H9 (cell line): Measurements from ENCODE around the gene TMA16. TPM values are rescaled to one million over a fixed set of nuclear protein-coding genes. Genes with fewer than 3 reads are reported as not detected.

Experiments
- DNase-seq: peaks from one replicate; pipeline ENCODE4 v3.0.0-alpha.2; 2017
- H2AFZ ChIP-seq: one replicate; pipeline ENCODE4 v1.6.1; 2013; ENCODE audit warnings: mild to moderate bottlenecking, low read length, control low read depth, moderate library complexity
- H2AK5ac ChIP-seq: 2 replicates; pipeline ENCODE4 v1.6.1; 2013; ENCODE audit warnings: low read length, control low read depth, mixed read lengths; ENCODE audit not compliant: insufficient read length
- H2BK120ac ChIP-seq: one replicate; pipeline ENCODE4 v1.6.1; 2013; ENCODE audit warnings: low read depth, mild to moderate bottlenecking, low read length, control low read depth, inconsistent platforms; ENCODE audit not compliant: poor library complexity, severe bottlenecking
- H2BK12ac ChIP-seq: 2 replicates; pipeline ENCODE4 v1.6.1; 2013; ENCODE audit warnings: low read length, control low read depth, mixed read lengths, low read depth; ENCODE audit not compliant: insufficient read length
- H2BK15ac ChIP-seq: 2 replicates; pipeline ENCODE4 v1.6.1; 2013; ENCODE audit warnings: low read depth, low read length, control low read depth
- H2BK20ac ChIP-seq: one replicate; pipeline ENCODE4 v1.6.1; 2013; ENCODE audit warnings: low read depth, mild to moderate bottlenecking, low read length, control low read depth, inconsistent platforms; ENCODE audit not compliant: poor library complexity, severe bottlenecking
- H2BK5ac ChIP-seq: 2 replicates; pipeline ENCODE4 v1.6.1; 2013; ENCODE audit warnings: low read length, control low read depth, mixed read lengths; ENCODE audit not compliant: insufficient read length
- H3K14ac ChIP-seq: 2 replicates; pipeline ENCODE4 v1.6.1; 2013; ENCODE audit warnings: low read length, control low read depth; ENCODE audit not compliant: insufficient read depth
- H3K18ac ChIP-seq: 2 replicates; pipeline ENCODE4 v1.6.1; 2013; ENCODE audit warnings: low read depth, mild to moderate bottlenecking, mixed read lengths, low read length, control low read depth; ENCODE audit not compliant: insufficient read length
- H3K23ac ChIP-seq: 2 replicates; pipeline ENCODE4 v1.6.1; 2013; ENCODE audit warnings: low read length, control low read depth, mixed read lengths, low read depth; ENCODE audit not compliant: insufficient read length
- H3K23me2 ChIP-seq: 2 replicates; pipeline ENCODE4 v1.6.1; 2013; ENCODE audit warnings: low read depth, mild to moderate bottlenecking, mixed read lengths, low read length, control low read depth; ENCODE audit not compliant: insufficient read length, poor library complexity, severe bottlenecking
- H3K27ac ChIP-seq: 2 replicates; pipeline ENCODE4 v1.5.1; 2013; ENCODE audit warnings: low read length, control low read depth, mixed read lengths, low read depth; ENCODE audit not compliant: insufficient read length
- H3K27me3 ChIP-seq: 2 replicates; pipeline ENCODE4 v1.6.1; 2013; ENCODE audit warnings: low read length, control low read depth, inconsistent platforms; ENCODE audit not compliant: insufficient read depth
- H3K4ac ChIP-seq: 2 replicates; pipeline ENCODE4 v1.6.1; 2013; ENCODE audit warnings: low read depth, mild to moderate bottlenecking, control low read depth, inconsistent platforms, low read length, moderate library complexity
- H3K4me1 ChIP-seq: 2 replicates; pipeline ENCODE4 v1.6.1; 2013; ENCODE audit warnings: low read length, control low read depth, inconsistent platforms; ENCODE audit not compliant: insufficient read depth
- H3K4me2 ChIP-seq: 2 replicates; pipeline ENCODE4 v1.6.1; 2013; ENCODE audit warnings: low read length, control low read depth, mixed read lengths; ENCODE audit not compliant: insufficient read length, insufficient read depth
- H3K56ac ChIP-seq: 2 replicates; pipeline ENCODE4 v1.6.1; 2013; ENCODE audit warnings: low read depth, mild to moderate bottlenecking, mixed read lengths, low read length, control low read depth; ENCODE audit not compliant: insufficient read length
- H3K79me1 ChIP-seq: 2 replicates; pipeline ENCODE4 v1.6.1; 2013; ENCODE audit warnings: low read depth, mild to moderate bottlenecking, moderate library complexity, low read length, control low read depth, inconsistent platforms; ENCODE audit not compliant: insufficient read depth, poor library complexity, severe bottlenecking
- H3K79me2 ChIP-seq: 2 replicates; pipeline ENCODE4 v1.6.1; 2013; ENCODE audit warnings: low read length, control low read depth, inconsistent platforms; ENCODE audit not compliant: insufficient read depth
- H3K9ac ChIP-seq: 2 replicates; pipeline ENCODE4 v1.6.1; 2013; ENCODE audit warnings: low read length, control low read depth, mixed read lengths; ENCODE audit not compliant: insufficient read length; ENCODE audit errors: extremely low read depth
- H3K9me3 ChIP-seq: one replicate; pipeline ENCODE4 v1.6.1; 2013; ENCODE audit warnings: low read depth, low read length, inconsistent platforms; ENCODE audit not compliant: control insufficient read depth
- H3T11ph ChIP-seq: one replicate; pipeline ENCODE4 v1.6.1; 2013; ENCODE audit warnings: mild to moderate bottlenecking, low read length, control low read depth, inconsistent platforms
- H4K20me1 ChIP-seq: one replicate; pipeline ENCODE4 v1.6.1; 2013; ENCODE audit not compliant: control insufficient read depth, insufficient read length, insufficient read depth
- H4K5ac ChIP-seq: 2 replicates; pipeline ENCODE4 v1.6.1; 2013; ENCODE audit warnings: low read depth, mild to moderate bottlenecking, mixed read lengths, low read length, control low read depth; ENCODE audit not compliant: insufficient read length
- H4K8ac ChIP-seq: replicated peaks from 2 replicates; pipeline ENCODE4 v1.6.1; 2013; ENCODE audit warnings: low read length, control low read depth, mixed read lengths, low read depth; ENCODE audit not compliant: insufficient read length
- H4K91ac ChIP-seq: 2 replicates; pipeline ENCODE4 v1.6.1; 2013; ENCODE audit warnings: low read depth, mild to moderate bottlenecking, moderate library complexity, mixed read lengths, low read length, control low read depth; ENCODE audit not compliant: insufficient read length
- H3K27ac Mint-ChIP-seq, 3 experiments: 2 replicates in 2 of 3; 3 replicates in 1 of 3; pipeline ENCODE4 v1.8.0; 2020 to 2021; ENCODE audit warnings: mixed read lengths in 3 of 3, mild to moderate bottlenecking in 1 of 3, moderate library complexity in 1 of 3
- H3K27me3 Mint-ChIP-seq: 2 replicates; pipeline ENCODE4 v1.8.0; 2021; ENCODE audit warnings: low read depth, mild to moderate bottlenecking, moderate library complexity, mixed read lengths
- H3K36me3 Mint-ChIP-seq, 3 experiments: 2 replicates in 2 of 3; 3 replicates in 1 of 3; pipeline ENCODE4 v1.8.0; 2020 to 2021; ENCODE audit warnings: low read depth in 3 of 3, mixed read lengths in 3 of 3; ENCODE audit not compliant: insufficient read depth in 1 of 3
- H3K4me1 Mint-ChIP-seq, 2 experiments: 2 replicates each; pipeline ENCODE4 v1.8.0; 2020; ENCODE audit warnings: mixed read lengths in 2 of 2
- H3K4me3 Mint-ChIP-seq, 2 experiments: 2 replicates in 1 of 2; 3 replicates in 1 of 2; pipeline ENCODE4 v1.8.0; 2020 to 2021; ENCODE audit warnings: mild to moderate bottlenecking in 2 of 2, mixed read lengths in 2 of 2, moderate library complexity in 1 of 2
- H3K9me3 Mint-ChIP-seq, 2 experiments: 2 replicates in 1 of 2; 3 replicates in 1 of 2; pipeline ENCODE4 v1.8.0; 2020; ENCODE audit warnings: mild to moderate bottlenecking in 2 of 2, mixed read lengths in 2 of 2, moderate library complexity in 1 of 2
- CTCF ChIP-seq: fragments of 200-600 bp; sonication (generic); conservative IDR thresholded peaks from 3 replicates; pipeline ENCODE4 v1.8.0; 2021; ENCODE audit warnings: antibody characterized with exemption, mild to moderate bottlenecking
- WGBS: extraction: QIAGEN DNeasy Blood & Tissue Kit; methylation state at CpG from one replicate; pipeline ENCODE4 v1.1.7; 2013; ENCODE audit warnings: missing lambda C conversion rate, low lambda C conversion rate, mixed read lengths; ENCODE audit not compliant: insufficient read length; ENCODE audit errors: extremely low coverage; 5-methylcytosine and 5-hydroxymethylcytosine counted together
- total RNA-seq: library from RNA; stranded (reverse); gene quantifications from 2 replicates; pipeline ENCODE4 v1.2.1, GENCODE V29; 2021

TMA16 gene
- total RNA-seq, 1 experiment from 2014 or later: 61.3 TPM

GRCh38 chr4:163558539-163559044 lies 64.1 kb downstream of the TMA16 start:
- Histone ChIP-seq H3K79me2 (no peaks in the 10 kb centered on the region), H3K23me2 (no peaks in the 10 kb centered on the region), H2BK5ac (no peak overlapping the region), H2BK20ac (no peak overlapping the region), H3K9ac (no peak overlapping the region), H2BK12ac (no peak overlapping the region), H3K4me2 (no peak overlapping the region), H3T11ph (no peak overlapping the region), H3K14ac (no peak overlapping the region), H3K4ac (no peak overlapping the region), H4K8ac (no peak overlapping the region), H3K23ac (no peak overlapping the region), H2BK15ac (no peak overlapping the region), H2BK120ac (no peak overlapping the region), H2AK5ac (no peak overlapping the region), H3K18ac (no peak overlapping the region), H3K79me1 (no peaks in the 10 kb centered on the region), H3K27me3 (no peaks in the 10 kb centered on the region), H4K20me1 (no peaks in the 10 kb centered on the region), H3K56ac (no peak overlapping the region), H3K4me1 (no peaks in the 10 kb centered on the region), H3K27ac (no peak overlapping the region), H4K91ac (no peak overlapping the region), H3K9me3 (no peaks in the 10 kb centered on the region), H2AFZ (no peak overlapping the region), H4K5ac (no peak overlapping the region)
- no peaks in the 10 kb centered on the region for H3K27me3 Mint-ChIP-seq
- peaks cover 0 to 9% (median 0%) of the 10 kb centered on the region in 3 experiments; a peak in 1 of 7 replicates for H3K36me3 Mint-ChIP-seq
- WGBS: no CpG with 5 or more reads among the region's 6 CpGs
- no peak for TF ChIP-seq CTCF
- no peak for DNase-seq
- H3K4me1 Mint-ChIP-seq: peaks cover 0 to 4% of the 10 kb centered on the region in 2 experiments; a peak in 1 of 4 replicates
- no peak overlapping the region for H3K27ac Mint-ChIP-seq
- H3K4me3 Mint-ChIP-seq: no peak overlapping the region
- peaks cover 0 to 2% of the 10 kb centered on the region in 2 experiments; a peak in 3 of 5 replicates for H3K9me3 Mint-ChIP-seq
